Keratinocyte (primary cell): Measurements from ENCODE around the gene FGF12. TPM values are rescaled to one million over a fixed set of nuclear protein-coding genes. Genes with fewer than 3 reads are reported as not detected.

Experiments used
- DNase-seq: peaks from one replicate; pipeline ENCODE4 v3.0.0-alpha.2; 2011; ENCODE audit warnings: low read depth, missing footprints, low spot score
- FAIRE-seq: peaks from 2 replicates; lab custom pipeline; 2011; peaks lifted over from hg19 to GRCh38; lab: Jason Lieb, UNC
- H2AFZ ChIP-seq: 2 replicates; pipeline ENCODE4 v1.6.0; 2012; ENCODE audit warnings: low read length, control low read depth, inconsistent platforms; ENCODE audit not compliant: control insufficient read depth
- H3K27ac ChIP-seq: 2 replicates; pipeline ENCODE4 v1.5.1; 2011; ENCODE audit warnings: low read length; ENCODE audit not compliant: control insufficient read depth, insufficient read depth
- H3K27me3 ChIP-seq: 3 replicates; pipeline ENCODE4 v1.6.0; 2011; ENCODE audit warnings: low read length; ENCODE audit not compliant: control insufficient read depth, insufficient read depth; ENCODE audit errors: extremely low read depth
- H3K36me3 ChIP-seq, 2 experiments: 2 replicates in 1 of 2; 3 replicates in 1 of 2; pipeline ENCODE4 v1.5.1; 2011; ENCODE audit warnings: low read length in 2 of 2, mild to moderate bottlenecking in 1 of 2; ENCODE audit not compliant: control insufficient read depth in 2 of 2, insufficient read depth in 2 of 2; ENCODE audit errors: extremely low read depth in 1 of 2
- H3K4me1 ChIP-seq: 3 replicates; pipeline ENCODE4 v1.5.1; 2011; ENCODE audit warnings: low read length; ENCODE audit not compliant: control insufficient read depth, insufficient read depth; ENCODE audit errors: extremely low read depth
- H3K4me2 ChIP-seq: 3 replicates; pipeline ENCODE4 v1.6.0; 2011; ENCODE audit warnings: low read depth, low read length; ENCODE audit not compliant: control insufficient read depth, insufficient read depth; ENCODE audit errors: extremely low read depth
- H3K4me3 ChIP-seq, 3 experiments: fragments of 200-600 bp in 1 of 3; sonication (generic) in 1 of 3; 2 replicates in 2 of 3; 3 replicates in 1 of 3; pipeline ENCODE4 v1.5.1; 2011 to 2016; ENCODE audit warnings: low read length in 3 of 3, mild to moderate bottlenecking in 3 of 3, control low read depth in 2 of 3, inconsistent platforms in 1 of 3, low read depth in 1 of 3, mixed read lengths in 1 of 3, mixed run types in 1 of 3, moderate library complexity in 1 of 3; ENCODE audit not compliant: control insufficient read depth in 2 of 3, insufficient read depth in 2 of 3; ENCODE audit errors: extremely low read depth in 1 of 3
- H3K79me2 ChIP-seq: 2 replicates; pipeline ENCODE4 v1.6.0; 2012; ENCODE audit warnings: low read length; ENCODE audit not compliant: control insufficient read depth, insufficient read depth
- H3K9ac ChIP-seq: 3 replicates; pipeline ENCODE4 v1.6.0; 2011; ENCODE audit warnings: low read length; ENCODE audit not compliant: control insufficient read depth, insufficient read depth; ENCODE audit errors: extremely low read depth
- H3K9me1 ChIP-seq: 3 replicates; pipeline ENCODE4 v1.6.0; 2011; ENCODE audit warnings: low read length; ENCODE audit not compliant: control insufficient read depth, insufficient read depth; ENCODE audit errors: extremely low read depth
- H3K9me3 ChIP-seq: 2 replicates; pipeline ENCODE4 v1.5.1; 2012; ENCODE audit warnings: low read depth, low read length; ENCODE audit not compliant: control insufficient read depth
- H4K20me1 ChIP-seq: 3 replicates; pipeline ENCODE4 v1.6.0; 2011; ENCODE audit warnings: low read length; ENCODE audit not compliant: control insufficient read depth, insufficient read depth; ENCODE audit errors: extremely low read depth
- CTCF ChIP-seq, 3 experiments: IDR thresholded peaks in 1 of 3; conservative IDR thresholded peaks in 1 of 3; optimal IDR thresholded peaks in 1 of 3; 2 replicates in 2 of 3; 3 replicates in 1 of 3; pipeline versions ENCODE3 to v1.5.1; 2011; ENCODE audit warnings: low read length in 3 of 3, mild to moderate bottlenecking in 3 of 3, moderate library complexity in 2 of 3, control low read depth in 1 of 3, inconsistent platforms in 1 of 3; ENCODE audit not compliant: insufficient read depth in 2 of 3; ENCODE audit errors: extremely low read depth in 1 of 3
- EZH2 ChIP-seq: IDR thresholded peaks from one replicate; pipeline ENCODE4 v1.6.1; 2012; ENCODE audit warnings: inconsistent platforms, mild to moderate bottlenecking, low read length, moderate library complexity
- dilution Hi-C: fragments of 300-500 bp; cut with MboI; formaldehyde crosslinking; loops from one replicate; pipeline ENCODE4 v1.7.0; 2020; ENCODE audit warnings: low sequenced_read_pairs; ENCODE audit not compliant: extremely low pct_ligation_motif_present
- polyA plus RNA-seq, 5 experiments: library from polyadenylated mRNA; depleted of rRNA in 3 of 5; stranded (reverse) in 3 of 5; stranded (forward) in 1 of 5; unstranded in 1 of 5; fragments of >200 nt; gene quantifications; 1 replicate in 1 of 5; 2 replicates in 3 of 5; 3 replicates in 1 of 5; pipeline versions ENCODE4 v1.2.1 to v1.2.3, GENCODE V29; 2011 to 2012; ENCODE audit warnings: missing spikeins in 2 of 5, low read depth in 1 of 5, low replicate concordance in 1 of 5

The FGF12 gene
- polyA plus RNA-seq, 1 donor (not counting 4 experiments of a cell fraction or from before 2014, with no cell fraction given): 4.1 TPM

GRCh38 chr3:192413461-192413860 lies 313.9 kb downstream of the FGF12 start:
- Histone ChIP-seq H3K27me3 (peaks cover 26% of the 10 kb centered on the region), H3K9ac (no peak overlapping the region), H4K20me1 (no peaks in the 10 kb centered on the region), H3K4me2 (peak overlapping the region; percentile 10), H3K9me1 (no peaks in the 10 kb centered on the region), H2AFZ (no peak overlapping the region), H3K4me3 (no peak overlapping the region), H3K4me1 (peaks cover 6% of the 10 kb centered on the region), H3K36me3 (no peaks in the 10 kb centered on the region), H3K9me3 (no peaks in the 10 kb centered on the region), H3K79me2 (no peaks in the 10 kb centered on the region), H3K27ac (no peak overlapping the region)
- no peak for TF ChIP-seq EZH2
- dilution Hi-C loops: no loop called here
- FAIRE-seq (no peak), DNase-seq (no peak)

GRCh38 chr3:192410684-192410960 lies 316.7 kb downstream of the FGF12 start:
- Histone ChIP-seq H3K9ac (no peak overlapping the region), H4K20me1 (no peaks in the 10 kb centered on the region), H3K4me2 (no peak overlapping the region), H3K36me3 (no peaks in the 10 kb centered on the region), H2AFZ (no peak overlapping the region), H3K27me3 (peaks cover 45% of the 10 kb centered on the region), H3K4me3 (no peak overlapping the region), H3K4me1 (peaks cover 6% of the 10 kb centered on the region), H3K9me3 (no peaks in the 10 kb centered on the region), H3K79me2 (no peaks in the 10 kb centered on the region), H3K9me1 (no peaks in the 10 kb centered on the region), H3K27ac (no peak overlapping the region)
- TF ChIP-seq EZH2 (no peak), CTCF (optimal IDR thresholded peaks at IDR 0.05 in 1 of 3, IDR thresholded peaks at IDR 0.05 in 1 of 3, conservative IDR thresholded peaks at IDR 0.05 in 1 of 3; ENCODE audit: extremely low read depth in 1 of 3, insufficient read depth in 2 of 3, low read length in 3 of 3) (no peak)
- FAIRE-seq: no peak
- no peak for DNase-seq
- dilution Hi-C loops: no loop called here
